DOHH2 (cell line): Measurements from ENCODE around the gene SOX10.

Experiments used
- CTCF ChIP-seq: fragments of 200-600 bp; sonication (generic); IDR thresholded peaks from one replicate; pipeline ENCODE4 v1.5.1; 2014; ENCODE audit warnings: antibody characterized with exemption, mild to moderate bottlenecking, low read depth, low read length; ENCODE audit not compliant: poor library complexity, severe bottlenecking
- EZH2phosphoT487 ChIP-seq: fragments of 200-600 bp; sonication (generic); IDR thresholded peaks from 2 replicates; pipeline ENCODE4 v1.6.1; 2017; ENCODE audit warnings: borderline replicate concordance, mild to moderate bottlenecking, antibody characterized with exemption, low read length, moderate library complexity, mixed read lengths

GRCh38 chr22:37981282-37982011 is 2.9 kb downstream of the SOX10 start:
- TF ChIP-seq EZH2phosphoT487 (no peak), CTCF (no peak)
